ENCODE data around the gene DEAF1. TPM values are rescaled to one million over a fixed set of nuclear protein-coding genes. Genes with fewer than 3 reads are reported as not detected.

Gene DEAF1
- total RNA-seq, 2 donors from 2014 or later, result 21.7 to 25.8 TPM

DNA sequence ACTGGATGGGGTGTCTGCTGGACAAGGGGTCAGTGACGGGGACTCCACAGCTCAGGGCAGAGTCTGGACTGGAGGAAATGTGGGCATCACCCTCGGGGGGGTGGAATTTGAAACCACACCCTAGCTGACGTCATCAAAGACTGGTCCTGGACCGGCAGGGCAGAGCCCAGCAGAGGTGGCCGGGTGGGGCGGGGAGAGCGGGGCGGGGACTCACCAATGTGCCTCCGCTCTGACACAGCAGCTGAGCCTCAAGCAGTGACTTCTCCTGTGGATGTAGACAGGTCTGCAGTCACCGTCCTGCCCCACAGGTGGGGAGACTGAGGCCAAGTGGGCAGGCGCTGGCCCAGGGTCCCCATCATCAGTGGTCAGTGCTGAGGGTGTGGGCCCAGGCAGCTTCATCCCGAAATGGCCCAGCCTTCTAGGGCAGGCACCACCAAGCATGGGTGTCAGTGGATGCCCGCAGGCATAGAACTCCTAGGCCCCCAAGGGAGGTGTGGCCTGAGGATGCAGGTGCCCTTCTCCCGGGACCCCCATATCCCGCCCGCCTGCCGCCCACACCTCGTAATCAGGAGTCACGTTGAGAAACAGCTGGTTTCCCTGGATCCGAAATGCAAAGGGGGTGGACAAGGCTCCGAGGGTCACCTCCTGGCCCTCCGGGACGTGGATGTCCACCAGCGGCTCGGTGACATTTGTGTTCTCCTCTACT lies 70.9 kb downstream of the DEAF1 start:
- Histone ChIP-seq H3K27ac (peak overlapping the region; percentile 90), H3K27me3 (no peaks in the 10 kb centered on the region)

GRCh38 chr11:623349-623869 lies 71.6 kb downstream of the DEAF1 start:
- H3K9me3 ChIP-seq, result no peaks in the 10 kb centered on the region
- TF ChIP-seq, protein P1, sequence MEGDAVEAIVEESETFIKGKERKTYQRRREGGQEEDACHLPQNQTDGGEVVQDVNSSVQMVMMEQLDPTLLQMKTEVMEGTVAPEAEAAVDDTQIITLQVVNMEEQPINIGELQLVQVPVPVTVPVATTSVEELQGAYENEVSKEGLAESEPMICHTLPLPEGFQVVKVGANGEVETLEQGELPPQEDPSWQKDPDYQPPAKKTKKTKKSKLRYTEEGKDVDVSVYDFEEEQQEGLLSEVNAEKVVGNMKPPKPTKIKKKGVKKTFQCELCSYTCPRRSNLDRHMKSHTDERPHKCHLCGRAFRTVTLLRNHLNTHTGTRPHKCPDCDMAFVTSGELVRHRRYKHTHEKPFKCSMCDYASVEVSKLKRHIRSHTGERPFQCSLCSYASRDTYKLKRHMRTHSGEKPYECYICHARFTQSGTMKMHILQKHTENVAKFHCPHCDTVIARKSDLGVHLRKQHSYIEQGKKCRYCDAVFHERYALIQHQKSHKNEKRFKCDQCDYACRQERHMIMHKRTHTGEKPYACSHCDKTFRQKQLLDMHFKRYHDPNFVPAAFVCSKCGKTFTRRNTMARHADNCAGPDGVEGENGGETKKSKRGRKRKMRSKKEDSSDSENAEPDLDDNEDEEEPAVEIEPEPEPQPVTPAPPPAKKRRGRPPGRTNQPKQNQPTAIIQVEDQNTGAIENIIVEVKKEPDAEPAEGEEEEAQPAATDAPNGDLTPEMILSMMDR (IDR thresholded peaks at IDR 0.05), result no peak
- intact Hi-C loops (cut with DNase I), result no loop called here
- DNase-seq, result no peak
- H3K27me3 ChIP-seq, result no peaks in the 10 kb centered on the region
- H3K36me3 ChIP-seq, result no peaks in the 10 kb centered on the region
- H3K9ac ChIP-seq (ENCODE audit: low read depth in 2 of 2, low read length in 2 of 2), result no peak overlapping the region
- H3K4me3 ChIP-seq, result no peak overlapping the region
- H3K4me1 ChIP-seq, result peaks cover 13% of the 10 kb centered on the region
- H3K27ac ChIP-seq, result no peak overlapping the region

More for the DNA sequence above, 70.9 kb downstream of the DEAF1 start:
- TF ChIP-seq, protein P1 (IDR thresholded peaks at IDR 0.05), result no peak
- DNase-seq, result peak; percentile 95
- intact Hi-C loops (cut with DNase I), result no loop called here
- Histone ChIP-seq H3K4me1 (peaks cover 13% of the 10 kb centered on the region), H3K36me3 (no peaks in the 10 kb centered on the region), H3K4me3 (peak overlapping the region; percentile 48), H3K9ac (ENCODE audit: low read depth in 2 of 2, low read length in 2 of 2) (peak overlapping the region; percentile 32 to 89), H3K9me3 (no peaks in the 10 kb centered on the region)

GRCh38 chr11:621838-622237 lies 73.2 kb downstream of the DEAF1 start:
- no peaks in the 10 kb centered on the region for H3K36me3 ChIP-seq
- intact Hi-C loops (cut with DNase I), result no loop called here

GRCh38 chr11:620935-621814 lies 73.8 kb downstream of the DEAF1 start:
- intact Hi-C loops (cut with DNase I), result no loop called here
- Histone ChIP-seq H3K27ac (no peak overlapping the region), H3K27me3 (no peaks in the 10 kb centered on the region), H3K9ac (ENCODE audit: low read depth in 2 of 2, low read length in 2 of 2) (no peak overlapping the region), H3K9me3 (no peaks in the 10 kb centered on the region), H3K36me3 (no peaks in the 10 kb centered on the region), H3K4me1 (peaks cover 14% of the 10 kb centered on the region), H3K4me3 (no peak overlapping the region)
- DNase-seq, result no peak
- TF ChIP-seq, protein P1 (IDR thresholded peaks at IDR 0.05), result no peak

More at GRCh38 chr11:621838-622237, 73.2 kb downstream of the DEAF1 start:
- Histone ChIP-seq H3K27me3 (no peaks in the 10 kb centered on the region), H3K27ac (no peak overlapping the region), H3K4me1 (peaks cover 13% of the 10 kb centered on the region), H3K9me3 (no peaks in the 10 kb centered on the region), H3K4me3 (no peak overlapping the region), H3K9ac (ENCODE audit: low read depth in 2 of 2, low read length in 2 of 2) (no peak overlapping the region)
- no peak for DNase-seq
- TF ChIP-seq, protein P1 (IDR thresholded peaks at IDR 0.05), result no peak

DNA sequence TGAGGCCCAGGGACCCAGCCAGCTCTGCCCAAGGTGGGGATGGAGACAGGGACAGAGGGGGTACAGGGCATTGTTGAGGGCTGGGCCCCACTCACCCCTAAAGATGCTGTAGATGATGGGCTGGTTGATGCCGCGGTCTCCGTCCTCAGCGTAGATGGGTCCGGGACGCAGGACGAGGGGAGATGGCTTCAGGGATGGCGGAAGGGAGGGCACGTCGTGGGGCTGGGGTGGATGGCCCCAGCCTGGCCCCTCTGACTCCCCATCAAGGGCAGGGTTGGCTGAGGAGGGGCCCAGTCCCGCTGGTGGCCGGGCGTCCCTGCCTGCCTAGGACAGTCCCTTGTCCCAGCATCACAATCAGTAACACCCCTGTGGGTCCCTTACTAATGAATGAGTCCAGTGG lies 74.8 kb downstream of the DEAF1 start:
- intact Hi-C loops (cut with DNase I), result no loop called here
- no peak overlapping the region for H3K27ac ChIP-seq
- TF ChIP-seq, protein P1 (IDR thresholded peaks at IDR 0.05), result no peak
- no peak overlapping the region for H3K9ac ChIP-seq (ENCODE audit: low read depth in 2 of 2, low read length in 2 of 2)
- no peak for DNase-seq
- no peaks in the 10 kb centered on the region for H3K27me3 ChIP-seq
- no peaks in the 10 kb centered on the region for H3K9me3 ChIP-seq
- no peaks in the 10 kb centered on the region for H3K36me3 ChIP-seq
- no peak overlapping the region for H3K4me3 ChIP-seq
- peaks cover 9% of the 10 kb centered on the region for H3K4me1 ChIP-seq
